ENCODE measurements around the gene STPG3. TPM values are rescaled to one million over a fixed set of nuclear protein-coding genes. Genes with fewer than 3 reads are reported as not detected.

The STPG3 gene
- total RNA-seq, 2 experiments from 2014 or later, result not detected

GRCh38 chr9:137212520-137212919 is 38.6 kb upstream of the STPG3 start:
- H3K4me1 Mint-ChIP-seq (ENCODE audit: low read depth), result peaks cover 1% of the 10 kb centered on the region
- ChIA-PET CTCF (no interaction called here), POLR2A (no interaction called here)
- intact Hi-C loops (cut with DNase I, micrococcal nuclease), result no loop called here
- TF ChIP-seq CTCF (IDR thresholded peaks at IDR 0.05), result no peak
- H3K9me3 Mint-ChIP-seq, result no peaks in the 10 kb centered on the region
- no peak overlapping the region for H3K4me3 ChIP-seq (ENCODE audit: low read length)
- peaks cover under 1% of the 10 kb centered on the region for H3K36me3 Mint-ChIP-seq (ENCODE audit: low read depth)
- H3K27me3 ChIP-seq (ENCODE audit: control insufficient read depth in 1 of 2, insufficient read depth in 2 of 2, low read length in 2 of 2), result no peaks in the 10 kb centered on the region
- DNase-seq (no peak), ATAC-seq (ENCODE audit: poor library complexity) (no peak)
- peaks cover 10% of the 10 kb centered on the region for H3K36me3 ChIP-seq (ENCODE audit: insufficient read depth, low read length)
- no peaks in the 10 kb centered on the region for H3K9me3 ChIP-seq (ENCODE audit: control insufficient read depth in 1 of 2, insufficient read depth in 1 of 2, low read length in 2 of 2)
- H3K27ac Mint-ChIP-seq, result no peak overlapping the region
- no peaks in the 10 kb centered on the region for H3K27me3 Mint-ChIP-seq
- H3K4me3 Mint-ChIP-seq, result no peak overlapping the region
- no peak overlapping the region for H3K27ac ChIP-seq (ENCODE audit: low read depth in 1 of 2, low read length in 2 of 2)
- H3K4me1 ChIP-seq (ENCODE audit: insufficient read depth, low read length), result no peaks in the 10 kb centered on the region

DNA sequence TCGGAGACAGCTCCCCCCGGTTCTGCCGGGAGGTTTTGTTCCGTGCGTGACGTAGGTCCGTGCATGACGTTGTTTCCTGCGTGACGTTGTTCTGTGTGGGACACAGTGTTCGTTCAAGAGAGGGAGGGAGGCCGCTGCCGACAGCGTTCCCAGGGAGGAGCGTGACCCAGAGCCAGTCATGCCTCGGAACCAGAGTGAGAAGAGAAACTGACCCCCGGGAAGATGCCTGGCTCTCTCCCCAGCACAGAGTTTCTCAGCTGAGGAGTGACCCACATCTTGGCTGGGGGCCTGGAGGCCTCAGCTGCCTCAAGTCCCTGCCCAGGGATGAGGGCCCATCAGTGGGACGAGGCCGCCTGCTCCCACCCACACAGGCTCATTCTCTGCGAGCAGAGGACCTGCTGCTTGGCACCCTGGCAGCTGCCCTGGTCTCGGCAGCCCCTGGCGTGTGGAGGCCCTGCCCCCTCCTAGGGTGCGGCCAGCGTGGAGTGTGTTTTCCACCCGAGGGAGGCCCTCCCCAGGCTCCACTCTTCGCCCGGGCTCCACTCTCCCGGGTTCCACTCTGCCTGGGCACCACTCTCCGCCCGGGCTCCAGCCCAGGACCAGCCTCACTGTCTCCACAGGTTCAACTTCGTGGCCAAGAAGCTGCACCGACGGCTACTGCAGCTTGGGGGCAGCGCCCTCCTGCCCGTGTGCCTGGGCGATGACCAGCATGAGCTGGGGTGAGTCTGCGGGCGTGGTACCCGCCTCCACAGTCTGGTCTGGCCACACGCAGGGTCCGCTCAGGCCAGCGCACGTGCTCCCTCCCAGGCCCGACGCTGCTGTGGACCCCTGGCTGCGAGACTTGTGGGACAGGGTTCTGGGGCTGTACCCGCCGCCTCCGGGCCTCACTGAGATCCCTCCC is 37.7 kb upstream of the STPG3 start:
- ATAC-seq (ENCODE audit: poor library complexity), result no peak
- H3K9me3 Mint-ChIP-seq, result no peaks in the 10 kb centered on the region
- Histone ChIP-seq H3K9me3 (ENCODE audit: control insufficient read depth in 1 of 2, insufficient read depth in 1 of 2, low read length in 2 of 2) (no peaks in the 10 kb centered on the region), H3K27ac (ENCODE audit: low read depth in 1 of 2, low read length in 2 of 2) (no peak overlapping the region), H3K4me3 (ENCODE audit: low read length) (no peak overlapping the region), H3K27me3 (ENCODE audit: control insufficient read depth in 1 of 2, insufficient read depth in 2 of 2, low read length in 2 of 2) (no peaks in the 10 kb centered on the region), H3K4me1 (ENCODE audit: insufficient read depth, low read length) (no peaks in the 10 kb centered on the region), H3K36me3 (ENCODE audit: insufficient read depth, low read length) (peaks cover 10% of the 10 kb centered on the region)
- H3K4me3 Mint-ChIP-seq, result no peak overlapping the region
- CTCF ChIA-PET, result no interaction called here
- H3K36me3 Mint-ChIP-seq (ENCODE audit: low read depth), result no peaks in the 10 kb centered on the region
- POLR2A ChIA-PET, result no interaction called here
- no peak for DNase-seq
- no peak for TF ChIP-seq CTCF (IDR thresholded peaks at IDR 0.05)
- intact Hi-C loops (cut with DNase I, micrococcal nuclease), result no loop called here
- H3K4me1 Mint-ChIP-seq (ENCODE audit: low read depth), result no peaks in the 10 kb centered on the region
- H3K27ac Mint-ChIP-seq, result no peak overlapping the region
- no peaks in the 10 kb centered on the region for H3K27me3 Mint-ChIP-seq

- H3K4me3 ChIP-seq (ENCODE audit: low read length), result no peak overlapping the region
- no peaks in the 10 kb centered on the region for H3K9me3 Mint-ChIP-seq
- no peaks in the 10 kb centered on the region for H3K27me3 ChIP-seq (ENCODE audit: control insufficient read depth in 1 of 2, insufficient read depth in 2 of 2, low read length in 2 of 2)
- no peak overlapping the region for H3K27ac Mint-ChIP-seq
- no peak overlapping the region for H3K4me3 Mint-ChIP-seq
- ATAC-seq (ENCODE audit: poor library complexity) (no peak), DNase-seq (no peak)
- no peak overlapping the region for H3K27ac ChIP-seq (ENCODE audit: low read depth in 1 of 2, low read length in 2 of 2)
- H3K36me3 Mint-ChIP-seq (ENCODE audit: low read depth), result no peaks in the 10 kb centered on the region
- H3K4me1 ChIP-seq (ENCODE audit: insufficient read depth, low read length), result no peaks in the 10 kb centered on the region
- TF ChIP-seq CTCF (IDR thresholded peaks at IDR 0.05), result no peak
- no peaks in the 10 kb centered on the region for H3K9me3 ChIP-seq (ENCODE audit: control insufficient read depth in 1 of 2, insufficient read depth in 1 of 2, low read length in 2 of 2)
- ChIA-PET POLR2A (interaction anchor here (1.0 kb wide), 1 partner anchor 8 kb away, joined by 3 read pairs; no protein-coding TSS in a partner anchor), CTCF (no interaction called here)
- intact Hi-C loops (cut with DNase I, micrococcal nuclease), result no loop called here
- no peaks in the 10 kb centered on the region for H3K4me1 Mint-ChIP-seq (ENCODE audit: low read depth)
- H3K36me3 ChIP-seq (ENCODE audit: insufficient read depth, low read length), result peaks cover 6% of the 10 kb centered on the region
- no peaks in the 10 kb centered on the region for H3K27me3 Mint-ChIP-seq
Observed at GRCh38 chr9:137214620-137215019, 36.5 kb upstream of the STPG3 start.

All from CD4-positive, alpha-beta T cell (primary cell).